ENCODE measurements around the gene MEGF6. TPM values are rescaled to one million over a fixed set of nuclear protein-coding genes. Genes with fewer than 3 reads are reported as not detected.
A peak's percentile ranks its signal among the peaks of the same experiment; 100 is the strongest.

MEGF6 gene
- total and polyA plus RNA-seq, 11 donors = 1.9 to 16.2 (median 5.1) TPM

GRCh38 chr1:3598051-3598491, 13.2 kb downstream of the MEGF6 start:
- H3K27ac ChIP-seq = no peak overlapping the region
- H3K9me3 ChIP-seq = no peaks in the 10 kb centered on the region
- no peaks in the 10 kb centered on the region for H3K36me3 ChIP-seq
- intact Hi-C loops (cut with DNase I) = no loop called here
- ATAC-seq (peak in 2 of 4 donors; percentile 58 to 75), DNase-seq (peak in 4 of 5 donors; percentile 54 to 66 (median 64))
- TF ChIP-seq, protein P1, sequence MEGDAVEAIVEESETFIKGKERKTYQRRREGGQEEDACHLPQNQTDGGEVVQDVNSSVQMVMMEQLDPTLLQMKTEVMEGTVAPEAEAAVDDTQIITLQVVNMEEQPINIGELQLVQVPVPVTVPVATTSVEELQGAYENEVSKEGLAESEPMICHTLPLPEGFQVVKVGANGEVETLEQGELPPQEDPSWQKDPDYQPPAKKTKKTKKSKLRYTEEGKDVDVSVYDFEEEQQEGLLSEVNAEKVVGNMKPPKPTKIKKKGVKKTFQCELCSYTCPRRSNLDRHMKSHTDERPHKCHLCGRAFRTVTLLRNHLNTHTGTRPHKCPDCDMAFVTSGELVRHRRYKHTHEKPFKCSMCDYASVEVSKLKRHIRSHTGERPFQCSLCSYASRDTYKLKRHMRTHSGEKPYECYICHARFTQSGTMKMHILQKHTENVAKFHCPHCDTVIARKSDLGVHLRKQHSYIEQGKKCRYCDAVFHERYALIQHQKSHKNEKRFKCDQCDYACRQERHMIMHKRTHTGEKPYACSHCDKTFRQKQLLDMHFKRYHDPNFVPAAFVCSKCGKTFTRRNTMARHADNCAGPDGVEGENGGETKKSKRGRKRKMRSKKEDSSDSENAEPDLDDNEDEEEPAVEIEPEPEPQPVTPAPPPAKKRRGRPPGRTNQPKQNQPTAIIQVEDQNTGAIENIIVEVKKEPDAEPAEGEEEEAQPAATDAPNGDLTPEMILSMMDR (IDR thresholded peaks at IDR 0.05) = no peak
- TF ChIP-seq POLR2A (IDR thresholded peaks at IDR 0.05) = no peak
- H3K27me3 ChIP-seq = no peaks in the 10 kb centered on the region
- peaks cover 0 to 22% (median 17%) of the 10 kb centered on the region in 12 donors for H3K4me1 ChIP-seq
- H3K4me3 ChIP-seq = peak overlapping the region in 8 of 12 donors; percentile 7 to 32 (median 18)
- WGBS, 4 donors = 38 to 59% (median 42%) methylated on average over 5 to 26 of the region's 26 CpGs

- Histone ChIP-seq H3K9me3 (no peaks in the 10 kb centered on the region), H3K27me3 (no peaks in the 10 kb centered on the region), H3K27ac (no peak overlapping the region), H3K4me1 (peaks cover 0 to 22% (median 17%) of the 10 kb centered on the region in 12 donors), H3K4me3 (peak overlapping the region in 2 of 12 donors; percentile 21 to 32), H3K36me3 (no peaks in the 10 kb centered on the region)
- WGBS, 4 donors = 48 to 52% (median 51%) methylated on average over 9 to 11 of the region's 11 CpGs
- DNase-seq (no peak), ATAC-seq (peak in 1 of 4 donors; percentile 22)
- TF ChIP-seq, protein P1 (IDR thresholded peaks at IDR 0.05) = no peak
- no peak for TF ChIP-seq POLR2A (IDR thresholded peaks at IDR 0.05)
- intact Hi-C loops (cut with DNase I) = no loop called here
Observed at GRCh38 chr1:3597599-3597964, 13.7 kb downstream of the MEGF6 start.

GRCh38 chr1:3596663-3597598, 14.4 kb downstream of the MEGF6 start:
- H3K4me3 ChIP-seq = no peak overlapping the region
- WGBS, 4 donors = 71 to 83% (median 80%) methylated on average over 20 to 29 of the region's 29 CpGs
- H3K36me3 ChIP-seq = no peaks in the 10 kb centered on the region
- intact Hi-C loops (cut with DNase I) = no loop called here
- DNase-seq (no peak), ATAC-seq (no peak)
- H3K4me1 ChIP-seq = peaks cover 0 to 22% (median 17%) of the 10 kb centered on the region in 12 donors
- H3K27me3 ChIP-seq = no peaks in the 10 kb centered on the region
- no peak overlapping the region for H3K27ac ChIP-seq
- TF ChIP-seq, protein P1 (IDR thresholded peaks at IDR 0.05) = no peak
- no peak for TF ChIP-seq POLR2A (IDR thresholded peaks at IDR 0.05)
- H3K9me3 ChIP-seq = no peaks in the 10 kb centered on the region

DNA sequence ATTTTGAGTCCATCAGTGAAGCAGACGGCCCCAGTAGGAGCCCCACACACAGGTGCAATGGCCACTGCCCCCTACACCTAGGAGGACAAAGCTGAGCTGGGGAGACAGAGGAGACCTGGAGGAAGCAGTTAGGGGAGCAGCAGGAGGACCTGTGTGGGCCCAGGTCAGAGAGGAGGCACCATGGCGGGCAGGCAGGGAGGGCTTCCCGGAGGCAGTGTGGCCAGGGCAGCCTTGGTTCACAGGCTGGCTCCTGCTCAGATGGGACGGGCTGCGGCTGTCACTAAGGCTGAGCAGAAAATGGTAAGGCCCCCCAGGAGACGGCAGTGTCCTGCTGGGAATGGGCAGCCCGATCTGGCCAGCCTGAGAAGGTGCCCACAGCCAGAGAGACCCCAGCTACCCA, 15.4 kb downstream of the MEGF6 start:
- DNase-seq (no peak), ATAC-seq (no peak)
- TF ChIP-seq POLR2A (IDR thresholded peaks at IDR 0.05) = no peak
- TF ChIP-seq, protein P1 (IDR thresholded peaks at IDR 0.05) = no peak
- Histone ChIP-seq H3K36me3 (no peaks in the 10 kb centered on the region), H3K4me3 (no peak overlapping the region), H3K9me3 (no peaks in the 10 kb centered on the region), H3K27me3 (no peaks in the 10 kb centered on the region), H3K4me1 (peaks cover 0 to 22% (median 17%) of the 10 kb centered on the region in 12 donors), H3K27ac (no peak overlapping the region)
- intact Hi-C loops (cut with DNase I) = no loop called here
- WGBS, 4 donors = 92 to 100% (median 95%) methylated on average over 3 to 7 of the region's 7 CpGs

Measured in heart left ventricle (tissue), 16 donors.